Measurements from ENCODE around the gene SMPD3.

The SMPD3 gene

GRCh38 chr16:68490829-68491575 lies 42.7 kb upstream of the SMPD3 start:
- no peak overlapping the region for H2AFZ ChIP-seq (ENCODE audit: low read length)
- H3K4me1 ChIP-seq (ENCODE audit: insufficient read depth, low read length, poor library complexity, severe bottlenecking), result no peaks in the 10 kb centered on the region
- H4K20me1 ChIP-seq (ENCODE audit: insufficient read depth, low read length, poor library complexity, severe bottlenecking), result no peaks in the 10 kb centered on the region
- no peaks in the 10 kb centered on the region for H3K9me2 ChIP-seq (replicated peaks; ENCODE audit: low read depth, low read length)
- H3K4me3 ChIP-seq (ENCODE audit: low read length, poor library complexity, severe bottlenecking), result no peak overlapping the region
- no peak overlapping the region for H3K4me2 ChIP-seq (ENCODE audit: low read depth, low read length, poor library complexity, severe bottlenecking)
- no peaks in the 10 kb centered on the region for H3K79me2 ChIP-seq (ENCODE audit: insufficient read depth, low read length)
- TF ChIP-seq CTCF (conservative IDR thresholded peaks at IDR 0.05; ENCODE audit: low read length), result no peak
- TF ChIP-seq EZH2phosphoT487 (IDR thresholded peaks at IDR 0.05; ENCODE audit: borderline replicate concordance), result no peak
- no peak overlapping the region for H3K9ac ChIP-seq (ENCODE audit: low read depth, low read length, poor library complexity, severe bottlenecking)
- no peaks in the 10 kb centered on the region for H3K36me3 ChIP-seq (ENCODE audit: insufficient read depth, low read length)
- no peaks in the 10 kb centered on the region for H3F3A ChIP-seq (ENCODE audit: low read depth)
- no peaks in the 10 kb centered on the region for H3K9me3 ChIP-seq (ENCODE audit: insufficient read depth, low read depth, low read length)
- H3K27me3 ChIP-seq (ENCODE audit: insufficient read depth, low read length, poor library complexity, severe bottlenecking), result no peaks in the 10 kb centered on the region

- Histone ChIP-seq H3K36me3 (ENCODE audit: insufficient read depth, low read length) (no peaks in the 10 kb centered on the region), H3K4me1 (ENCODE audit: insufficient read depth, low read length, poor library complexity, severe bottlenecking) (no peaks in the 10 kb centered on the region), H3K79me2 (ENCODE audit: insufficient read depth, low read length) (no peaks in the 10 kb centered on the region), H4K20me1 (ENCODE audit: insufficient read depth, low read length, poor library complexity, severe bottlenecking) (no peaks in the 10 kb centered on the region), H3K9ac (ENCODE audit: low read depth, low read length, poor library complexity, severe bottlenecking) (no peak overlapping the region), H3K9me2 (replicated peaks; ENCODE audit: low read depth, low read length) (no peaks in the 10 kb centered on the region), H2AFZ (ENCODE audit: low read length) (no peak overlapping the region), H3K9me3 (ENCODE audit: insufficient read depth, low read depth, low read length) (no peaks in the 10 kb centered on the region), H3K27me3 (ENCODE audit: insufficient read depth, low read length, poor library complexity, severe bottlenecking) (no peaks in the 10 kb centered on the region), H3K4me2 (ENCODE audit: low read depth, low read length, poor library complexity, severe bottlenecking) (no peak overlapping the region), H3K4me3 (ENCODE audit: low read length, poor library complexity, severe bottlenecking) (no peak overlapping the region), H3F3A (ENCODE audit: low read depth) (no peaks in the 10 kb centered on the region)
- TF ChIP-seq EZH2phosphoT487 (IDR thresholded peaks at IDR 0.05; ENCODE audit: borderline replicate concordance) (no peak), CTCF (conservative IDR thresholded peaks at IDR 0.05; ENCODE audit: low read length) (no peak)
These were observed 42.0 kb upstream of the SMPD3 start for GRCh38 chr16:68490358-68490757.

- H3K9ac ChIP-seq (ENCODE audit: low read depth, low read length, poor library complexity, severe bottlenecking), result no peak overlapping the region
- no peaks in the 10 kb centered on the region for H3K9me3 ChIP-seq (ENCODE audit: insufficient read depth, low read depth, low read length)
- no peaks in the 10 kb centered on the region for H4K20me1 ChIP-seq (ENCODE audit: insufficient read depth, low read length, poor library complexity, severe bottlenecking)
- no peak overlapping the region for H2AFZ ChIP-seq (ENCODE audit: low read length)
- H3K79me2 ChIP-seq (ENCODE audit: insufficient read depth, low read length), result no peaks in the 10 kb centered on the region
- H3K36me3 ChIP-seq (ENCODE audit: insufficient read depth, low read length), result no peaks in the 10 kb centered on the region
- no peaks in the 10 kb centered on the region for H3K9me2 ChIP-seq (replicated peaks; ENCODE audit: low read depth, low read length)
- no peaks in the 10 kb centered on the region for H3K27me3 ChIP-seq (ENCODE audit: insufficient read depth, low read length, poor library complexity, severe bottlenecking)
- no peak overlapping the region for H3K4me3 ChIP-seq (ENCODE audit: low read length, poor library complexity, severe bottlenecking)
- no peaks in the 10 kb centered on the region for H3K4me1 ChIP-seq (ENCODE audit: insufficient read depth, low read length, poor library complexity, severe bottlenecking)
- TF ChIP-seq EZH2phosphoT487 (IDR thresholded peaks at IDR 0.05; ENCODE audit: borderline replicate concordance), result no peak
- TF ChIP-seq CTCF (conservative IDR thresholded peaks at IDR 0.05; ENCODE audit: low read length), result no peak
- H3K4me2 ChIP-seq (ENCODE audit: low read depth, low read length, poor library complexity, severe bottlenecking), result no peak overlapping the region
- no peaks in the 10 kb centered on the region for H3F3A ChIP-seq (ENCODE audit: low read depth)
These were observed 40.2 kb upstream of the SMPD3 start for GRCh38 chr16:68488554-68488953.

All from Loucy (cell line).